ENCODE measurements around the gene JAZF1. TPM values are rescaled to one million over a fixed set of nuclear protein-coding genes. Genes with fewer than 3 reads are reported as not detected.

Gene JAZF1
- total and polyA plus RNA-seq, 8 donors, result 4.0 to 13.9 (median 6.0) TPM

- no peak for FAIRE-seq
Observed at GRCh38 chr7:28144266-28144665, 36.3 kb downstream of the JAZF1 start.

DNA sequence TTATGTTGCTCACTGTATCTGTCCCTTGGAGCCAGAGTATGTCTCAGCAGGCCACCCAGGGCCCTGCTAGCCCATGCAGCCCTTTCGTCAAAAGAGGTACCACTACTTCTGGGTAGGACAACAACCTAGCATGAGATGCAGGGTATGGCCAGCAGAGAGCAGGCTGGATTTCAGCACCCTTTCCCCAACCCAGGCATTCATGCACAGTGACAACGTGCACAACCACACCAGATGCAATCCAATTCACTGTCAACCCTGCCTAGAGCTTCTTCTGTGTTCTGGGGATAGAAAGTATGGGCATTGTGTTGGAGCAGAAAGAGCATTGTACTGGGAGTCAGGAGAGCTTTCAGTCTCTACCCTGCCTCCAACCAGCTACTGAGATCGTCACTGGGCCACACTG, 37.9 kb downstream of the JAZF1 start:
- H3K9me3 ChIP-seq, result no peaks in the 10 kb centered on the region
- 94 to 95% methylated on average over 3 of the region's 3 CpGs for WGBS, 2 donors
- ATAC-seq (no peak), FAIRE-seq (no peak), DNase-seq (no peak)
- no peak overlapping the region for H3K27ac ChIP-seq
- no peaks in the 10 kb centered on the region for H3K27me3 ChIP-seq
- H3K4me3 ChIP-seq, result no peak overlapping the region
- intact Hi-C loops (cut with DNase I), result no loop called here
- peaks cover 0 to 6% (median 0%) of the 10 kb centered on the region in 3 donors for H3K4me1 ChIP-seq
- TF ChIP-seq, protein P1, sequence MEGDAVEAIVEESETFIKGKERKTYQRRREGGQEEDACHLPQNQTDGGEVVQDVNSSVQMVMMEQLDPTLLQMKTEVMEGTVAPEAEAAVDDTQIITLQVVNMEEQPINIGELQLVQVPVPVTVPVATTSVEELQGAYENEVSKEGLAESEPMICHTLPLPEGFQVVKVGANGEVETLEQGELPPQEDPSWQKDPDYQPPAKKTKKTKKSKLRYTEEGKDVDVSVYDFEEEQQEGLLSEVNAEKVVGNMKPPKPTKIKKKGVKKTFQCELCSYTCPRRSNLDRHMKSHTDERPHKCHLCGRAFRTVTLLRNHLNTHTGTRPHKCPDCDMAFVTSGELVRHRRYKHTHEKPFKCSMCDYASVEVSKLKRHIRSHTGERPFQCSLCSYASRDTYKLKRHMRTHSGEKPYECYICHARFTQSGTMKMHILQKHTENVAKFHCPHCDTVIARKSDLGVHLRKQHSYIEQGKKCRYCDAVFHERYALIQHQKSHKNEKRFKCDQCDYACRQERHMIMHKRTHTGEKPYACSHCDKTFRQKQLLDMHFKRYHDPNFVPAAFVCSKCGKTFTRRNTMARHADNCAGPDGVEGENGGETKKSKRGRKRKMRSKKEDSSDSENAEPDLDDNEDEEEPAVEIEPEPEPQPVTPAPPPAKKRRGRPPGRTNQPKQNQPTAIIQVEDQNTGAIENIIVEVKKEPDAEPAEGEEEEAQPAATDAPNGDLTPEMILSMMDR (IDR thresholded peaks at IDR 0.05), result no peak
- H3K36me3 ChIP-seq, result no peaks in the 10 kb centered on the region

More at GRCh38 chr7:28144266-28144665, 36.3 kb downstream of the JAZF1 start:
- intact Hi-C loops (cut with DNase I), result no loop called here
- TF ChIP-seq, protein P1 (IDR thresholded peaks at IDR 0.05), result no peak
- Histone ChIP-seq H3K9me3 (no peaks in the 10 kb centered on the region), H3K4me1 (peaks cover 0 to 6% (median 0%) of the 10 kb centered on the region in 3 donors), H3K36me3 (no peaks in the 10 kb centered on the region), H3K4me3 (no peak overlapping the region), H3K27ac (peak overlapping the region in 1 of 4 donors; percentile 10), H3K27me3 (no peaks in the 10 kb centered on the region)
- DNase-seq (no peak), ATAC-seq (peak in 3 of 4 donors; percentile 50 to 53 (median 52))
- WGBS, 2 donors, result 69 to 74% methylated on average over 3 of the region's 3 CpGs

DNA sequence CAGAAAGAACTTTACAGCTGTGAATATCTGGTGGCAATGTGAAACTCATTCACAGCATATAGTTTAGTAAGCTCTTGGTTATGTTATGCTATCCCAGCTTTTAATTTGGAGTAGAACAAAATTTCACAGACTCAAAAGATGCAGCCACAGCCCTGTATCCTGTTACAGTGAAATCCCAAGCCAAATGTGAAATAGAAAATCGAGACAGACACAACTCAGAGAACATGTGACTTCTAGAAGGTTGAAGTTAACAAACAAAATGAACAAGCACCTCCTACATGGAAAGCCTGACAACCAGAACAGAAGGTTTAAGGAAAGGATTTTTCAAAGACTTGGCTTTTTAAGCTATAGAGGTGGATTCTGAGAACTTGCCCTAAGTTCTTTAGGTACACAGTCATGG, 39.6 kb downstream of the JAZF1 start:
- H3K27ac ChIP-seq, result no peak overlapping the region
- FAIRE-seq, result no peak

GRCh38 chr7:28138837-28139236, 41.8 kb downstream of the JAZF1 start:
- no peaks in the 10 kb centered on the region for H3K27me3 ChIP-seq
- DNase-seq (no peak), FAIRE-seq (no peak), ATAC-seq (no peak)
- no peaks in the 10 kb centered on the region for H3K36me3 ChIP-seq
- H3K4me3 ChIP-seq, result no peak overlapping the region
- H3K4me1 ChIP-seq, result peaks cover 0 to 8% (median 3%) of the 10 kb centered on the region in 3 donors
- no peak overlapping the region for H3K27ac ChIP-seq
- WGBS, 2 donors, result 77 to 80% methylated on average over 2 of the region's 2 CpGs
- no peaks in the 10 kb centered on the region for H3K9me3 ChIP-seq
- TF ChIP-seq, protein P1 (IDR thresholded peaks at IDR 0.05), result no peak
- intact Hi-C loops (cut with DNase I), result no loop called here

More for the DNA sequence above, 39.6 kb downstream of the JAZF1 start:
- Histone ChIP-seq H3K4me3 (no peak overlapping the region), H3K27me3 (no peaks in the 10 kb centered on the region), H3K4me1 (peaks cover 0 to 6% (median 0%) of the 10 kb centered on the region in 3 donors), H3K36me3 (no peaks in the 10 kb centered on the region), H3K9me3 (no peaks in the 10 kb centered on the region)
- WGBS, 2 donors, result 47 to 69% methylated on average over 1 of the region's 1 CpG
- TF ChIP-seq, protein P1 (IDR thresholded peaks at IDR 0.05), result no peak
- intact Hi-C loops (cut with DNase I), result no loop called here
- no peak for ATAC-seq
- no peak for DNase-seq

- Histone ChIP-seq H3K27ac (no peak overlapping the region), H3K4me1 (peaks cover 0 to 8% (median 3%) of the 10 kb centered on the region in 3 donors), H3K9me3 (no peaks in the 10 kb centered on the region), H3K4me3 (no peak overlapping the region), H3K36me3 (no peaks in the 10 kb centered on the region), H3K27me3 (no peaks in the 10 kb centered on the region)
- ATAC-seq (no peak), DNase-seq (no peak), FAIRE-seq (no peak)
- TF ChIP-seq, protein P1 (IDR thresholded peaks at IDR 0.05), result no peak
- WGBS, 2 donors, result 84 to 93% methylated on average over 7 of the region's 7 CpGs
- intact Hi-C loops (cut with DNase I), result no loop called here
Observed at GRCh38 chr7:28137463-28137862, 43.1 kb downstream of the JAZF1 start.

All from pancreas (tissue), 10 donors.